Fibroblast of mammary gland (primary cell): Measurements from ENCODE around the gene RBBP8NL.

Experiments
- DNase-seq: peaks from one replicate; pipeline ENCODE4 v3.0.0-alpha.2; 2010; ENCODE audit warnings: low read depth
- H3K4me3 ChIP-seq: 2 replicates; pipeline ENCODE4 v1.5.1; 2011; ENCODE audit warnings: low read depth, mild to moderate bottlenecking, low read length, moderate library complexity; ENCODE audit not compliant: control insufficient read depth
- CTCF ChIP-seq: conservative IDR thresholded peaks from 2 replicates; pipeline ENCODE4 v1.5.1; 2011; ENCODE audit warnings: low read depth, low read length, inconsistent platforms; ENCODE audit not compliant: control insufficient read depth, insufficient read depth

RBBP8NL gene

GRCh38 chr20:62461834-62462233 lies 34.5 kb upstream of the RBBP8NL start:
- TF ChIP-seq CTCF, result no peak
- H3K4me3 ChIP-seq, result no peak overlapping the region
- DNase-seq, result no peak

- no peak overlapping the region for H3K4me3 ChIP-seq
- TF ChIP-seq CTCF, result no peak
- no peak for DNase-seq
Observed at GRCh38 chr20:62461157-62461556, 33.8 kb upstream of the RBBP8NL start.

- no peak overlapping the region for H3K4me3 ChIP-seq
- no peak for TF ChIP-seq CTCF
- DNase-seq, result no peak
Observed at GRCh38 chr20:62460678-62461077, 33.3 kb upstream of the RBBP8NL start.

GRCh38 chr20:62459488-62459887 lies 32.1 kb upstream of the RBBP8NL start:
- TF ChIP-seq CTCF, result no peak
- H3K4me3 ChIP-seq, result no peak overlapping the region
- DNase-seq, result no peak

- no peak for TF ChIP-seq CTCF
- no peak for DNase-seq
Observed at GRCh38 chr20:62458275-62459251, 31.2 kb upstream of the RBBP8NL start.

GRCh38 chr20:62457831-62458230 lies 30.5 kb upstream of the RBBP8NL start:
- TF ChIP-seq CTCF, result no peak
- DNase-seq, result no peak
- H3K4me3 ChIP-seq, result no peak overlapping the region

More at GRCh38 chr20:62458275-62459251, 31.2 kb upstream of the RBBP8NL start:
- H3K4me3 ChIP-seq, result no peak overlapping the region
